HEK293 (cell line): ENCODE data around the gene TSPO.

Experiments
- CTCF ChIA-PET: fragments of 350-600 bp; formaldehyde crosslinking; extraction: SDS; loops from one replicate; lab custom pipeline; 2021; ENCODE audit warnings: antibody characterized with exemption; lab: Yijun Ruan, JAX
- POLR2A ChIA-PET: fragments of 300-600 bp; formaldehyde crosslinking; extraction: SDS; loops from one replicate; lab custom pipeline; 2020; ENCODE audit warnings: antibody characterized with exemption, inconsistent platforms; lab: Yijun Ruan, JAX
- H3K27ac ChIP-seq: fragments of 200-500 bp; sonication (Bioruptor generic); 2 replicates; pipeline ENCODE4 v1.5.1; 2014; ENCODE audit warnings: low read depth, low read length, control low read depth, inconsistent platforms; ENCODE audit errors: extremely low read depth
- H3K36me3 ChIP-seq, 2 experiments: fragments of 200-500 bp in 1 of 2; sonication (Bioruptor generic) in 1 of 2; 1 replicate in 1 of 2; 2 replicates in 1 of 2; pipeline ENCODE4 v1.5.1; 2014 to 2017; ENCODE audit warnings: inconsistent platforms in 2 of 2, low read length in 2 of 2; ENCODE audit not compliant: control insufficient read depth in 2 of 2, insufficient read depth in 1 of 2
- H3K4me1 ChIP-seq: fragments of 200-500 bp; sonication (Bioruptor generic); 2 replicates; pipeline ENCODE4 v1.5.1; 2014; ENCODE audit warnings: mild to moderate bottlenecking, low read length, inconsistent platforms; ENCODE audit not compliant: control insufficient read depth, insufficient read depth
- H3K4me3 ChIP-seq: 2 replicates; pipeline ENCODE4 v1.5.1; 2011; ENCODE audit warnings: low read depth, mild to moderate bottlenecking, control low read depth, low read length, moderate library complexity
- H3K9me3 ChIP-seq: fragments of 200-500 bp; sonication (Bioruptor generic); 2 replicates; pipeline ENCODE4 v1.5.1; 2014; ENCODE audit warnings: low read depth, low read length, inconsistent platforms; ENCODE audit not compliant: control insufficient read depth, insufficient read depth
- HOXC10 ChIP-seq: sonication (generic); formaldehyde crosslinking; IDR thresholded peaks from 2 replicates; pipeline ENCODE4 v1.8.1; 2023; ENCODE audit warnings: mild to moderate bottlenecking, missing genetic modification reagents
- IKZF3 ChIP-seq: fragments of 450-650 bp; IDR thresholded peaks from 2 replicates; pipeline ENCODE4 v1.5.0; 2018; ENCODE audit warnings: missing biosample characterization, mild to moderate bottlenecking, missing genetic modification characterization, moderate library complexity
- KLF10 ChIP-seq: fragments of 450-650 bp; IDR thresholded peaks from 2 replicates; pipeline ENCODE4 v1.5.1; 2018; ENCODE audit warnings: missing biosample characterization, mild to moderate bottlenecking, missing genetic modification characterization
- KLF7 ChIP-seq: fragments of 450-650 bp; formaldehyde crosslinking; IDR thresholded peaks from 2 replicates; pipeline ENCODE4 v1.5.1; 2016; ENCODE audit warnings: missing biosample characterization, missing genetic modification characterization, borderline replicate concordance
- SP2 ChIP-seq: fragments of 450-650 bp; formaldehyde crosslinking; IDR thresholded peaks from 2 replicates; pipeline ENCODE4 v1.5.1; 2016; ENCODE audit warnings: missing biosample characterization, missing genetic modification characterization
- YY1 ChIP-seq: fragments of 450-650 bp; formaldehyde crosslinking; IDR thresholded peaks from 2 replicates; pipeline ENCODE4 v1.5.1; 2018; ENCODE audit warnings: missing biosample characterization, missing genetic modification characterization
- ZBTB17 ChIP-seq: fragments of 450-650 bp; formaldehyde crosslinking; IDR thresholded peaks from 2 replicates; pipeline ENCODE4 v1.5.1; 2016; ENCODE audit warnings: missing biosample characterization, missing genetic modification characterization
- ZBTB8A ChIP-seq: fragments of 450-650 bp; formaldehyde crosslinking; IDR thresholded peaks from 2 replicates; pipeline ENCODE4 v1.5.1; 2016; ENCODE audit warnings: missing biosample characterization, missing genetic modification characterization
- ZIC2 ChIP-seq: fragments of 450-650 bp; formaldehyde crosslinking; IDR thresholded peaks from 2 replicates; pipeline ENCODE4 v1.5.1; 2016; ENCODE audit warnings: missing biosample characterization, missing genetic modification characterization
- ZNF155 ChIP-seq: fragments of 450-650 bp; formaldehyde crosslinking; IDR thresholded peaks from 2 replicates; pipeline ENCODE4 v1.5.1; 2016; ENCODE audit warnings: missing biosample characterization, missing genetic modification characterization
- ZNF184 ChIP-seq: fragments of 450-650 bp; IDR thresholded peaks from 2 replicates; pipeline ENCODE4 v1.5.1; 2018; ENCODE audit warnings: missing biosample characterization, mild to moderate bottlenecking, missing genetic modification characterization
- ZNF426 ChIP-seq: fragments of 450-650 bp; formaldehyde crosslinking; IDR thresholded peaks from 2 replicates; pipeline ENCODE4 v1.5.1; 2017; ENCODE audit warnings: missing biosample characterization, missing genetic modification characterization, mild to moderate bottlenecking, inconsistent platforms, moderate library complexity
- ZNF548 ChIP-seq: fragments of 450-650 bp; formaldehyde crosslinking; IDR thresholded peaks from 2 replicates; pipeline ENCODE4 v1.5.1; 2016; ENCODE audit warnings: missing biosample characterization, missing genetic modification characterization
- ZNF660 ChIP-seq: fragments of 450-650 bp; IDR thresholded peaks from 2 replicates; pipeline ENCODE4 v1.5.1; 2018; ENCODE audit warnings: missing biosample characterization, mild to moderate bottlenecking, missing genetic modification characterization
- ZSCAN30 ChIP-seq: fragments of 450-650 bp; IDR thresholded peaks from 2 replicates; pipeline ENCODE4 v1.5.1; 2018; ENCODE audit warnings: missing biosample characterization, mild to moderate bottlenecking, missing genetic modification characterization, moderate library complexity
- TF ChIP-seq, protein P1 (sequence below): fragments of 450-650 bp; formaldehyde crosslinking; IDR thresholded peaks from 2 replicates; pipeline ENCODE4 v1.5.1; 2016; ENCODE audit warnings: missing biosample characterization, missing genetic modification characterization
- TF ChIP-seq, protein P2 (sequence below): fragments of 450-650 bp; formaldehyde crosslinking; IDR thresholded peaks from 2 replicates; pipeline ENCODE4 v1.5.1; 2016; ENCODE audit warnings: missing biosample characterization, missing genetic modification characterization
- TF ChIP-seq, protein P3 (sequence below): fragments of 450-650 bp; formaldehyde crosslinking; IDR thresholded peaks from 2 replicates; pipeline ENCODE4 v1.5.1; 2017; ENCODE audit warnings: missing biosample characterization, missing genetic modification characterization
- TF ChIP-seq, protein P4 (sequence below): fragments of 450-650 bp; formaldehyde crosslinking; IDR thresholded peaks from 2 replicates; pipeline ENCODE4 v1.5.1; 2017; ENCODE audit warnings: missing biosample characterization, mild to moderate bottlenecking, missing genetic modification characterization, moderate library complexity
- TF ChIP-seq, protein P5 (sequence below): fragments of 450-650 bp; formaldehyde crosslinking; IDR thresholded peaks from 2 replicates; pipeline ENCODE4 v1.5.1; 2016; ENCODE audit warnings: missing biosample characterization, missing genetic modification characterization
- TF ChIP-seq, protein P6 (sequence below): fragments of 450-650 bp; formaldehyde crosslinking; IDR thresholded peaks from 2 replicates; pipeline ENCODE4 v1.5.1; 2016; ENCODE audit warnings: missing biosample characterization, missing genetic modification characterization

TSPO gene

DNA sequence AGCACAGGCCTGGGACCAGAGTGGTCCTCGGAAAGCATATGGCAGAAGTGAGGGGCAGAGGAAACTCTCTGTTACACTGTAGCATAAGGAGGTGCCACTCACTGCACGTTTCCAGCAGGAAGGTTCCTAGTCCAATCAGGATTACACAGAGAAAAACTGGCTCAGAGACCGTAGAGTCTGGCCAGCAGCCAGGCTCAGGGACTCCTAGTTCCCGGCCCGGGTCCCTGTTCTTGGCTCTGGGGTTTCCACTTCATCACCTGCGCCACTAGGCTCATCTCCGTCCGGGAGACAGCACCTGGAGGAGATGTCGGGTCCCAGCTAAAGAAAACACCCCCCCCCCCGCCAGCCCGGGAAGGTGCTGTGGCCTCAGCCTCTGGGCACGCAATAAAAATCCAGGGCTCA lies 34.5 kb downstream of the TSPO start:
- CTCF ChIA-PET, result interaction anchor here (0.9 to 7.1 kb wide), 2 partner anchors 35 to 44 kb away, joined by 3 to 59 read pairs; no protein-coding TSS in a partner anchor
- Histone ChIP-seq H3K4me3 (peak overlapping the region; percentile 63), H3K27ac (peak overlapping the region; percentile 95; the same call in 1 of the 2 replicates), H3K36me3 (peaks cover 0 to 43% of the 10 kb centered on the region in 2 experiments; a peak in 1 of 3 replicates), H3K9me3 (no peaks in the 10 kb centered on the region), H3K4me1 (no peaks in the 10 kb centered on the region)
- POLR2A ChIA-PET, result interaction anchor here (0.6 to 2.5 kb wide), 6 partner anchors 14 to 1144 kb away, joined by 3 to 8 read pairs (median 4); no protein-coding TSS in a partner anchor
- TF ChIP-seq, protein P1, sequence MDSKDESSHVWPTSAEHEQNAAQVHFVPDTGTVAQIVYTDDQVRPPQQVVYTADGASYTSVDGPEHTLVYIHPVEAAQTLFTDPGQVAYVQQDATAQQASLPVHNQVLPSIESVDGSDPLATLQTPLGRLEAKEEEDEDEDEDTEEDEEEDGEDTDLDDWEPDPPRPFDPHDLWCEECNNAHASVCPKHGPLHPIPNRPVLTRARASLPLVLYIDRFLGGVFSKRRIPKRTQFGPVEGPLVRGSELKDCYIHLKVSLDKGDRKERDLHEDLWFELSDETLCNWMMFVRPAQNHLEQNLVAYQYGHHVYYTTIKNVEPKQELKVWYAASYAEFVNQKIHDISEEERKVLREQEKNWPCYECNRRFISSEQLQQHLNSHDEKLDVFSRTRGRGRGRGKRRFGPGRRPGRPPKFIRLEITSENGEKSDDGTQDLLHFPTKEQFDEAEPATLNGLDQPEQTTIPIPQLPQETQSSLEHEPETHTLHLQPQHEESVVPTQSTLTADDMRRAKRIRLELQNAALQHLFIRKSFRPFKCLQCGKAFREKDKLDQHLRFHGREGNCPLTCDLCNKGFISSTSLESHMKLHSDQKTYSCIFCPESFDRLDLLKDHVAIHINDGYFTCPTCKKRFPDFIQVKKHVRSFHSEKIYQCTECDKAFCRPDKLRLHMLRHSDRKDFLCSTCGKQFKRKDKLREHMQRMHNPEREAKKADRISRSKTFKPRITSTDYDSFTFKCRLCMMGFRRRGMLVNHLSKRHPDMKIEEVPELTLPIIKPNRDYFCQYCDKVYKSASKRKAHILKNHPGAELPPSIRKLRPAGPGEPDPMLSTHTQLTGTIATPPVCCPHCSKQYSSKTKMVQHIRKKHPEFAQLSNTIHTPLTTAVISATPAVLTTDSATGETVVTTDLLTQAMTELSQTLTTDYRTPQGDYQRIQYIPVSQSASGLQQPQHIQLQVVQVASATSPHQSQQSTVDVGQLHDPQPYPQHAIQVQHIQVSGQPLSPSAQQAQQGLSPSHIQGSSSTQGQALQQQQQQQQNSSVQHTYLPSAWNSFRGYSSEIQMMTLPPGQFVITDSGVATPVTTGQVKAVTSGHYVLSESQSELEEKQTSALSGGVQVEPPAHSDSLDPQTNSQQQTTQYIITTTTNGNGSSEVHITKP (tag by site-specific recombination), result peak; percentile 74
- TF ChIP-seq, protein P2, sequence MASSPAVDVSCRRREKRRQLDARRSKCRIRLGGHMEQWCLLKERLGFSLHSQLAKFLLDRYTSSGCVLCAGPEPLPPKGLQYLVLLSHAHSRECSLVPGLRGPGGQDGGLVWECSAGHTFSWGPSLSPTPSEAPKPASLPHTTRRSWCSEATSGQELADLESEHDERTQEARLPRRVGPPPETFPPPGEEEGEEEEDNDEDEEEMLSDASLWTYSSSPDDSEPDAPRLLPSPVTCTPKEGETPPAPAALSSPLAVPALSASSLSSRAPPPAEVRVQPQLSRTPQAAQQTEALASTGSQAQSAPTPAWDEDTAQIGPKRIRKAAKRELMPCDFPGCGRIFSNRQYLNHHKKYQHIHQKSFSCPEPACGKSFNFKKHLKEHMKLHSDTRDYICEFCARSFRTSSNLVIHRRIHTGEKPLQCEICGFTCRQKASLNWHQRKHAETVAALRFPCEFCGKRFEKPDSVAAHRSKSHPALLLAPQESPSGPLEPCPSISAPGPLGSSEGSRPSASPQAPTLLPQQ (tag by site-specific recombination), result 0 out of 2 replicates have a peak, but pooled peaks have one; percentile 13
- TF ChIP-seq SP2 (tag by site-specific recombination), result peak; percentile 50
- peak; percentile 42 for TF ChIP-seq IKZF3
- TF ChIP-seq ZBTB17 (tag by site-specific recombination), result peak; percentile 39; the same call in 1 of the 2 replicates
- TF ChIP-seq ZNF184 (tag by site-specific recombination), result no peak

DNA sequence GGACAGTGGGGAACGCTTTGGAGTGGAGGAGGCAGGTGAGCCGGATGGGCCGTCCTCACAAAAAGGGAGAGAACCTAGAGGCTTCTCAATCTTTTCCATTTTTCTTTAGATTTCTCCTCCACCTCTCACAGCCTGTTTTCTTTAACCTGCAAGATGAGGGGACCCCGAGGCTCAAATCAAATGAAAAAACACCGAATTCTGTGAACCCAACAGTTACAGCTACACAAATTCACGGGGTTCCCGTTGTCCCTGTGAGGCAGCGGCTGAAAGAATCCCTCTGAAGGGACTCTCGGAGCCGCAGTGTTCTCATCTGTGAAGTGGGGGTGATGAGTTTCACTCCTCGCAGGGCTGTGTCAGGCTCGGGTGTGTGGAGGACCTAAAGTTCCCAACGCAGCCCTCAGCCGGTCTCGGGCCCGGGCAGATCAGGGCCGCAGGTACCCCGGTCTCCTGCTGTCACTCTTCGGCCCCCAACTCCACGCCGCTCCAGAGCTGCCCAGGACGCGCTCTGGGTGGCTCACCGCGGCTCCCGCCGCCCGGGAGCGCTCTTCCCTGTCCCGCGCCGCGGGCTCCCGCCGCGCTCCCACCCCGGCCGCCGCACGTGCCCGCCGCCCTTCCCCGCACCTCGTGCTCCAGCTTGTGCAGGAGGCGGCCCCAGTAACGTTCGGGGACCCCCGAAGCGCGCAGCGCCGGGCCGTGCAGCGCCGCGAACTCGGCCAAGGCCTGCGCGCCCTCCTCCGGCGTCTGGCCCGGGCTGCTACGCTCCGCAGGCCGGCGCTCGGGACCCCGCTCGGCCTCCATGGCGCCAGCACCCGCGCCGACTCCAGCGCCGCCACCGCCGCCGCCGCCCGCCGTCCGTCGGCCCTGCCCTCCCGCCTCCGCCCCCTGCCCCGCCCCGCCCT lies 35.2 kb downstream of the TSPO start, which contains the start of gene TTLL12:
TSS of gene TTLL12 (minus strand) at position 863 of the 899 bp plus-strand sequence. CDS start at position 798, 65 bp downstream.
- Histone ChIP-seq H3K4me1 (no peaks in the 10 kb centered on the region), H3K27ac (peak within 1 kb of the TSS; percentile 95), H3K36me3 (peaks cover 0 to 36% of the 10 kb centered on the region in 2 experiments; a peak in 1 of 3 replicates), H3K4me3 (peak within 1 kb of the TSS; percentile 63), H3K9me3 (no peaks in the 10 kb centered on the region)
- ChIA-PET POLR2A (interaction anchor here (0.5 to 2.5 kb wide), 25 partner anchors 11 to 1143 kb away, joined by 3 to 20 read pairs (median 4); partner anchors contain the start of genes CYB5R3, PACSIN2, POLDIP3 and TSPO), CTCF (interaction anchor here (1.1 to 7.1 kb wide), 5 partner anchors 17 to 160 kb away, joined by 3 to 59 read pairs (median 4); no protein-coding TSS in a partner anchor)
- TF ChIP-seq ZNF660 (peak; percentile 81), KLF10 (peak; percentile 69; the same call in 1 of the 2 replicates), ZIC2 (peak; percentile 46), ZBTB8A (tag by site-specific recombination) (peak; percentile 18; the same call in 1 of the 2 replicates), ZNF426 (no peak), HOXC10 (CRISPR knock-in tag) (0 out of 2 replicates have a peak, but pooled peaks have one; percentile 43), YY1 (tag by site-specific recombination) (peak; percentile 35; the same call in 1 of the 2 replicates), ZNF548 (tag by site-specific recombination) (no peak), ZNF155 (tag by site-specific recombination) (no peak), KLF7 (no peak), ZSCAN30 (peak; percentile 52; the same call in 1 of the 2 replicates), IKZF3 (peak; percentile 51)
- TF ChIP-seq, protein P3, sequence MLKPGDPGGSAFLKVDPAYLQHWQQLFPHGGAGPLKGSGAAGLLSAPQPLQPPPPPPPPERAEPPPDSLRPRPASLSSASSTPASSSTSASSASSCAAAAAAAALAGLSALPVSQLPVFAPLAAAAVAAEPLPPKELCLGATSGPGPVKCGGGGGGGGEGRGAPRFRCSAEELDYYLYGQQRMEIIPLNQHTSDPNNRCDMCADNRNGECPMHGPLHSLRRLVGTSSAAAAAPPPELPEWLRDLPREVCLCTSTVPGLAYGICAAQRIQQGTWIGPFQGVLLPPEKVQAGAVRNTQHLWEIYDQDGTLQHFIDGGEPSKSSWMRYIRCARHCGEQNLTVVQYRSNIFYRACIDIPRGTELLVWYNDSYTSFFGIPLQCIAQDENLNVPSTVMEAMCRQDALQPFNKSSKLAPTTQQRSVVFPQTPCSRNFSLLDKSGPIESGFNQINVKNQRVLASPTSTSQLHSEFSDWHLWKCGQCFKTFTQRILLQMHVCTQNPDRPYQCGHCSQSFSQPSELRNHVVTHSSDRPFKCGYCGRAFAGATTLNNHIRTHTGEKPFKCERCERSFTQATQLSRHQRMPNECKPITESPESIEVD, result no peak
- TF ChIP-seq, protein P4, sequence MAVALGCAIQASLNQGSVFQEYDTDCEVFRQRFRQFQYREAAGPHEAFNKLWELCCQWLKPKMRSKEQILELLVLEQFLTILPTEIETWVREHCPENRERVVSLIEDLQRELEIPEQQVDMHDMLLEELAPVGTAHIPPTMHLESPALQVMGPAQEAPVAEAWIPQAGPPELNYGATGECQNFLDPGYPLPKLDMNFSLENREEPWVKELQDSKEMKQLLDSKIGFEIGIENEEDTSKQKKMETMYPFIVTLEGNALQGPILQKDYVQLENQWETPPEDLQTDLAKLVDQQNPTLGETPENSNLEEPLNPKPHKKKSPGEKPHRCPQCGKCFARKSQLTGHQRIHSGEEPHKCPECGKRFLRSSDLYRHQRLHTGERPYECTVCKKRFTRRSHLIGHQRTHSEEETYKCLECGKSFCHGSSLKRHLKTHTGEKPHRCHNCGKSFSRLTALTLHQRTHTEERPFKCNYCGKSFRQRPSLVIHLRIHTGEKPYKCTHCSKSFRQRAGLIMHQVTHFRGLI (tag by site-specific recombination), result no peak
- TF ChIP-seq, protein P5, sequence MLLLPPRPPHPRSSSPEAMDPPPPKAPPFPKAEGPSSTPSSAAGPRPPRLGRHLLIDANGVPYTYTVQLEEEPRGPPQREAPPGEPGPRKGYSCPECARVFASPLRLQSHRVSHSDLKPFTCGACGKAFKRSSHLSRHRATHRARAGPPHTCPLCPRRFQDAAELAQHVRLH (tag by site-specific recombination), result no peak
- TF ChIP-seq, protein P6, sequence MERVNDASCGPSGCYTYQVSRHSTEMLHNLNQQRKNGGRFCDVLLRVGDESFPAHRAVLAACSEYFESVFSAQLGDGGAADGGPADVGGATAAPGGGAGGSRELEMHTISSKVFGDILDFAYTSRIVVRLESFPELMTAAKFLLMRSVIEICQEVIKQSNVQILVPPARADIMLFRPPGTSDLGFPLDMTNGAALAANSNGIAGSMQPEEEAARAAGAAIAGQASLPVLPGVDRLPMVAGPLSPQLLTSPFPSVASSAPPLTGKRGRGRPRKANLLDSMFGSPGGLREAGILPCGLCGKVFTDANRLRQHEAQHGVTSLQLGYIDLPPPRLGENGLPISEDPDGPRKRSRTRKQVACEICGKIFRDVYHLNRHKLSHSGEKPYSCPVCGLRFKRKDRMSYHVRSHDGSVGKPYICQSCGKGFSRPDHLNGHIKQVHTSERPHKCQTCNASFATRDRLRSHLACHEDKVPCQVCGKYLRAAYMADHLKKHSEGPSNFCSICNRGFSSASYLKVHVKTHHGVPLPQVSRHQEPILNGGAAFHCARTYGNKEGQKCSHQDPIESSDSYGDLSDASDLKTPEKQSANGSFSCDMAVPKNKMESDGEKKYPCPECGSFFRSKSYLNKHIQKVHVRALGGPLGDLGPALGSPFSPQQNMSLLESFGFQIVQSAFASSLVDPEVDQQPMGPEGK (tag by site-specific recombination), result 0 out of 2 replicates have a peak, but pooled peaks have one; percentile 18
